BJ (cell line): ENCODE results near the gene MIER1. TPM values are rescaled to one million over a fixed set of nuclear protein-coding genes. Genes with fewer than 3 reads are reported as not detected.

ENCODE experiments used
- CTCF ChIA-PET: fragments of 350-600 bp; formaldehyde crosslinking; extraction: SDS; loops from one replicate; lab custom pipeline; 2021; ENCODE audit warnings: antibody characterized with exemption, inconsistent platforms; lab: Yijun Ruan, JAX
- POLR2A ChIA-PET: fragments of 300-600 bp; sonication (Branson Sonifier 250); formaldehyde crosslinking; extraction: SDS; loops from one replicate; lab custom pipeline; 2021; ENCODE audit warnings: antibody characterized with exemption; lab: Charles Lee
- DNase-seq: peaks from one replicate; pipeline ENCODE4 v3.0.0-alpha.2; 2011; ENCODE audit warnings: low read depth
- H3K27me3 ChIP-seq: 2 replicates; pipeline ENCODE4 v1.6.0; 2011; ENCODE audit warnings: low read length; ENCODE audit not compliant: control insufficient read depth, insufficient read depth
- H3K36me3 ChIP-seq: 2 replicates; pipeline ENCODE4 v1.5.1; 2011; ENCODE audit warnings: low read length; ENCODE audit not compliant: control insufficient read depth, insufficient read depth
- H3K4me3 ChIP-seq: 2 replicates; pipeline ENCODE4 v1.5.1; 2011; ENCODE audit warnings: low read depth, mild to moderate bottlenecking, control low read depth, low read length
- CTCF ChIP-seq: IDR thresholded peaks from 2 replicates; pipeline ENCODE4 v1.5.1; 2011; ENCODE audit warnings: low read depth, mild to moderate bottlenecking, control low read depth, inconsistent platforms, low read length, moderate library complexity; ENCODE audit not compliant: insufficient read depth
- polyA plus RNA-seq: library from polyadenylated mRNA; depleted of rRNA; stranded (reverse); fragments of >200 nt; gene quantifications from 2 replicates; pipeline ENCODE4 v1.2.3, GENCODE V29; 2011; rRNA removed

The MIER1 gene
- polyA plus RNA-seq, 1 experiment = 6.4 TPM

GRCh38 chr1:67031121-67031858 is 106.5 kb downstream of the MIER1 start:
- H3K36me3 ChIP-seq = peaks cover 2% of the 10 kb centered on the region; the same call in 1 of the 2 replicates
- ChIA-PET POLR2A (no interaction called here), CTCF (interaction anchor here (0.6 to 1.2 kb wide), 3 partner anchors 35 to 1179 kb away, joined by 3 read pairs; no protein-coding TSS in a partner anchor)
- no peak for DNase-seq
- no peak overlapping the region for H3K4me3 ChIP-seq
- TF ChIP-seq CTCF = no peak
- H3K27me3 ChIP-seq = no peaks in the 10 kb centered on the region

- H3K36me3 ChIP-seq = peaks cover 2% of the 10 kb centered on the region; the same call in 1 of the 2 replicates
- no peak for DNase-seq
- no peak for TF ChIP-seq CTCF
- H3K27me3 ChIP-seq = no peaks in the 10 kb centered on the region
- H3K4me3 ChIP-seq = no peak overlapping the region
- POLR2A ChIA-PET = no interaction called here
- CTCF ChIA-PET = interaction anchor here (0.6 to 1.2 kb wide), 2 partner anchors 35 to 42 kb away, joined by 3 read pairs; no protein-coding TSS in a partner anchor
Observed at GRCh38 chr1:67031859-67032247, 107.1 kb downstream of the MIER1 start.

Other genes with a start within 250 kb of the MIER1 start
- gene DYNLT5, start 172.5 kb upstream of the MIER1 start, polyA plus RNA-seq = 0.52 and 1.1 TPM in 2 replicates
- not detected in 2 replicates for gene INSL5, start 123.7 kb upstream of the MIER1 start, polyA plus RNA-seq
- gene DNAI4, start 134 bp upstream of the MIER1 start, polyA plus RNA-seq = 1.3 and 2.8 TPM in 2 replicates
- 9.0 and 15.8 TPM in 2 replicates for gene SLC35D1, start 129.2 kb downstream of the MIER1 start, polyA plus RNA-seq
- not detected in 2 replicates for gene C1orf141, start 210.0 kb downstream of the MIER1 start, polyA plus RNA-seq
- not detected in 2 replicates for gene IL23R, start 241.5 kb downstream of the MIER1 start, polyA plus RNA-seq